SK-N-SH treated with all-trans-retinoic acid at 6 μM for 48 hours (cell line): ENCODE data around the gene SLC35E4.

Source experiments
- ATAC-seq: fragments of 200-7000 bp; cut with Tn5 transposase; 3 replicates; pipeline ENCODE4 v1.9.1; 2020; ENCODE audit warnings: mild to moderate bottlenecking, moderate library complexity
- ARNTL ChIP-seq: fragments of 450-650 bp; formaldehyde crosslinking; IDR thresholded peaks from 2 replicates; pipeline ENCODE4 v1.5.0; 2020; ENCODE audit warnings: low read depth, mild to moderate bottlenecking, moderate library complexity, borderline replicate concordance
- BACH2 ChIP-seq: fragments of 250-450 bp; sonication (Bioruptor Pico); IDR thresholded peaks from 2 replicates; pipeline ENCODE4 v1.9.0; 2021; ENCODE audit warnings: mild to moderate bottlenecking, borderline replicate concordance
- CREB5 ChIP-seq: fragments of 250-450 bp; sonication (Bioruptor Pico); IDR thresholded peaks from 2 replicates; pipeline ENCODE4 v1.5.1; 2020; ENCODE audit warnings: low read depth, mild to moderate bottlenecking, moderate library complexity
- CSDC2 ChIP-seq: fragments of 250-450 bp; sonication (Bioruptor Pico); IDR thresholded peaks from 2 replicates; pipeline ENCODE4 v1.5.0; 2020; ENCODE audit warnings: mild to moderate bottlenecking, moderate library complexity
- CSRNP3 ChIP-seq: fragments of 250-450 bp; sonication (Bioruptor Pico); IDR thresholded peaks from 2 replicates; pipeline ENCODE4 v1.5.1; 2021; ENCODE audit warnings: mild to moderate bottlenecking, moderate library complexity
- ESRRG ChIP-seq: fragments of 250-450 bp; sonication (Bioruptor Pico); IDR thresholded peaks from 2 replicates; pipeline ENCODE4 v1.6.1; 2021; ENCODE audit warnings: mild to moderate bottlenecking
- GLIS3 ChIP-seq: fragments of 250-450 bp; sonication (Bioruptor Pico); IDR thresholded peaks from 2 replicates; pipeline ENCODE4 v1.5.0; 2020; ENCODE audit warnings: mild to moderate bottlenecking, moderate library complexity
- ISL1 ChIP-seq: fragments of 250-450 bp; sonication (Bioruptor Pico); IDR thresholded peaks from 2 replicates; pipeline ENCODE4 v2.1.2; 2022; ENCODE audit warnings: mild to moderate bottlenecking, moderate library complexity
- OSR1 ChIP-seq: fragments of 250-450 bp; sonication (Bioruptor Pico); IDR thresholded peaks from 2 replicates; pipeline ENCODE4 v1.8.0; 2022; ENCODE audit warnings: moderate library complexity, mild to moderate bottlenecking, inconsistent platforms
- POU6F1 ChIP-seq: fragments of 250-450 bp; sonication (Bioruptor Pico); IDR thresholded peaks from 2 replicates; pipeline ENCODE4 v1.8.0; 2021; ENCODE audit warnings: low read depth, mild to moderate bottlenecking, moderate library complexity, borderline replicate concordance
- PPARA ChIP-seq: fragments of 250-450 bp; sonication (Bioruptor Pico); IDR thresholded peaks from 2 replicates; pipeline ENCODE4 v1.5.0; 2020; ENCODE audit warnings: mild to moderate bottlenecking, borderline replicate concordance
- RARB ChIP-seq: fragments of 250-450 bp; sonication (Bioruptor Pico); IDR thresholded peaks from 2 replicates; pipeline ENCODE4 v1.8.0; 2021; ENCODE audit warnings: mild to moderate bottlenecking, moderate library complexity
- SNAI2 ChIP-seq: fragments of 250-450 bp; sonication (Bioruptor Pico); IDR thresholded peaks from 2 replicates; pipeline ENCODE4 v1.5.0; 2020; ENCODE audit warnings: mild to moderate bottlenecking, moderate library complexity
- TCF4 ChIP-seq: fragments of 250-450 bp; sonication (Bioruptor Pico); IDR thresholded peaks from 2 replicates; pipeline ENCODE4 v1.8.0; 2021; ENCODE audit warnings: mild to moderate bottlenecking, moderate library complexity, borderline replicate concordance
- TOX ChIP-seq: fragments of 250-450 bp; sonication (Bioruptor Pico); IDR thresholded peaks from 2 replicates; pipeline ENCODE4 v1.8.0; 2021; ENCODE audit warnings: mild to moderate bottlenecking, moderate library complexity, borderline replicate concordance
- ZC3H10 ChIP-seq: fragments of 250-450 bp; sonication (Bioruptor Pico); IDR thresholded peaks from 2 replicates; pipeline ENCODE4 v1.5.1; 2021; ENCODE audit warnings: mild to moderate bottlenecking, moderate library complexity
- ZFP3 ChIP-seq: fragments of 250-450 bp; sonication (Bioruptor Pico); IDR thresholded peaks from 2 replicates; pipeline ENCODE4 v1.5.0; 2020; ENCODE audit warnings: mild to moderate bottlenecking, moderate library complexity
- ZFP30 ChIP-seq: fragments of 450-650 bp; formaldehyde crosslinking; IDR thresholded peaks from 2 replicates; pipeline ENCODE4 v1.5.0; 2022; ENCODE audit warnings: mild to moderate bottlenecking, moderate library complexity
- ZNF565 ChIP-seq: fragments of 450-650 bp; formaldehyde crosslinking; conservative IDR thresholded peaks from 2 replicates; pipeline ENCODE4 v1.5.0; 2020; ENCODE audit warnings: low read depth, mild to moderate bottlenecking, moderate library complexity
- ZNF70 ChIP-seq: fragments of 450-650 bp; formaldehyde crosslinking; IDR thresholded peaks from 2 replicates; pipeline ENCODE4 v1.5.0; 2020; ENCODE audit warnings: mild to moderate bottlenecking, moderate library complexity
- TF ChIP-seq, protein P1 (sequence below): fragments of 250-450 bp; sonication (Bioruptor Pico); IDR thresholded peaks from 2 replicates; pipeline ENCODE4 v1.8.0; 2020; ENCODE audit warnings: mild to moderate bottlenecking, moderate library complexity, borderline replicate concordance
- TF ChIP-seq, protein P2 (sequence below): fragments of 250-450 bp; sonication (Bioruptor Pico); IDR thresholded peaks from 2 replicates; pipeline ENCODE4 v1.5.0; 2020; ENCODE audit warnings: mild to moderate bottlenecking, moderate library complexity

Gene SLC35E4

DNA sequence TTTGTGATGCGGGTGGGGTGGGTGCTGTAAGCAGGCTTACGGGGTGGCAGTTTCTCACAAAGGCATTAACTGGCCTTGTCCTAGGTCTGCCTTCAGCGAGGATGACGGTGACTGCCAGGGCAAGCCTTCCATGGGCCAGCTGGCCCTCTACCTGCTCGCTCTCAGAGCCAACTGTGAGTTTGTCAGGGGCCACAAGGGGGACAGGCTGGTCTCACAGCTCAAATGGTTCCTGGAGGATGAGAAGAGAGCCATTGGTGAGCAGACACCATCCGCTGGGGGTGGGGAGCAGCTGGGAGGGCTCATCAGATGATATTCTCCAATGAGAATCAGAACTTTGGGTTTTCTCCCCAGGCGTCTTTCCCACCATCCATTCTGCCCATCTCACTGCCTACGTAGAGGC is 22.8 kb upstream of the SLC35E4 start:
- no peak for ATAC-seq
- TF ChIP-seq ZNF70 (CRISPR knock-in tag) (no peak), ZNF565 (CRISPR knock-in tag) (no peak), POU6F1 (no peak), PPARA (no peak), CSDC2 (no peak), ZFP3 (no peak), RARB (no peak), OSR1 (CRISPR knock-in tag) (no peak), CREB5 (CRISPR knock-in tag) (no peak)
- TF ChIP-seq, protein P1, sequence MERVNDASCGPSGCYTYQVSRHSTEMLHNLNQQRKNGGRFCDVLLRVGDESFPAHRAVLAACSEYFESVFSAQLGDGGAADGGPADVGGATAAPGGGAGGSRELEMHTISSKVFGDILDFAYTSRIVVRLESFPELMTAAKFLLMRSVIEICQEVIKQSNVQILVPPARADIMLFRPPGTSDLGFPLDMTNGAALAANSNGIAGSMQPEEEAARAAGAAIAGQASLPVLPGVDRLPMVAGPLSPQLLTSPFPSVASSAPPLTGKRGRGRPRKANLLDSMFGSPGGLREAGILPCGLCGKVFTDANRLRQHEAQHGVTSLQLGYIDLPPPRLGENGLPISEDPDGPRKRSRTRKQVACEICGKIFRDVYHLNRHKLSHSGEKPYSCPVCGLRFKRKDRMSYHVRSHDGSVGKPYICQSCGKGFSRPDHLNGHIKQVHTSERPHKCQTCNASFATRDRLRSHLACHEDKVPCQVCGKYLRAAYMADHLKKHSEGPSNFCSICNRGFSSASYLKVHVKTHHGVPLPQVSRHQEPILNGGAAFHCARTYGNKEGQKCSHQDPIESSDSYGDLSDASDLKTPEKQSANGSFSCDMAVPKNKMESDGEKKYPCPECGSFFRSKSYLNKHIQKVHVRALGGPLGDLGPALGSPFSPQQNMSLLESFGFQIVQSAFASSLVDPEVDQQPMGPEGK = no peak

- ATAC-seq = no peak
- TF ChIP-seq CSRNP3 (no peak), ZNF70 (CRISPR knock-in tag) (no peak), ARNTL (no peak), GLIS3 (CRISPR knock-in tag) (no peak), TOX (CRISPR knock-in tag) (no peak), ZC3H10 (CRISPR knock-in tag) (no peak), CREB5 (CRISPR knock-in tag) (no peak), ZFP3 (no peak)
- TF ChIP-seq, protein P1 = no peak
These were observed 21.3 kb upstream of the SLC35E4 start for GRCh38 chr22:30614268-30614667.

GRCh38 chr22:30614879-30615278 is 20.7 kb upstream of the SLC35E4 start:
- TF ChIP-seq ISL1 (no peak), ZFP3 (no peak), SNAI2 (CRISPR knock-in tag) (no peak), ZNF70 (CRISPR knock-in tag) (no peak), ESRRG (no peak)
- ATAC-seq = no peak

GRCh38 chr22:30615543-30615954 is 20.0 kb upstream of the SLC35E4 start:
- no peak for ATAC-seq
- TF ChIP-seq ZNF70 (CRISPR knock-in tag) (no peak), CSRNP3 (no peak), ESRRG (no peak), TCF4 (no peak), BACH2 (CRISPR knock-in tag) (no peak), ZFP30 (CRISPR knock-in tag) (no peak), CSDC2 (no peak), ZC3H10 (CRISPR knock-in tag) (no peak), OSR1 (CRISPR knock-in tag) (no peak)
- TF ChIP-seq, protein P1 = no peak
- TF ChIP-seq, protein P2, sequence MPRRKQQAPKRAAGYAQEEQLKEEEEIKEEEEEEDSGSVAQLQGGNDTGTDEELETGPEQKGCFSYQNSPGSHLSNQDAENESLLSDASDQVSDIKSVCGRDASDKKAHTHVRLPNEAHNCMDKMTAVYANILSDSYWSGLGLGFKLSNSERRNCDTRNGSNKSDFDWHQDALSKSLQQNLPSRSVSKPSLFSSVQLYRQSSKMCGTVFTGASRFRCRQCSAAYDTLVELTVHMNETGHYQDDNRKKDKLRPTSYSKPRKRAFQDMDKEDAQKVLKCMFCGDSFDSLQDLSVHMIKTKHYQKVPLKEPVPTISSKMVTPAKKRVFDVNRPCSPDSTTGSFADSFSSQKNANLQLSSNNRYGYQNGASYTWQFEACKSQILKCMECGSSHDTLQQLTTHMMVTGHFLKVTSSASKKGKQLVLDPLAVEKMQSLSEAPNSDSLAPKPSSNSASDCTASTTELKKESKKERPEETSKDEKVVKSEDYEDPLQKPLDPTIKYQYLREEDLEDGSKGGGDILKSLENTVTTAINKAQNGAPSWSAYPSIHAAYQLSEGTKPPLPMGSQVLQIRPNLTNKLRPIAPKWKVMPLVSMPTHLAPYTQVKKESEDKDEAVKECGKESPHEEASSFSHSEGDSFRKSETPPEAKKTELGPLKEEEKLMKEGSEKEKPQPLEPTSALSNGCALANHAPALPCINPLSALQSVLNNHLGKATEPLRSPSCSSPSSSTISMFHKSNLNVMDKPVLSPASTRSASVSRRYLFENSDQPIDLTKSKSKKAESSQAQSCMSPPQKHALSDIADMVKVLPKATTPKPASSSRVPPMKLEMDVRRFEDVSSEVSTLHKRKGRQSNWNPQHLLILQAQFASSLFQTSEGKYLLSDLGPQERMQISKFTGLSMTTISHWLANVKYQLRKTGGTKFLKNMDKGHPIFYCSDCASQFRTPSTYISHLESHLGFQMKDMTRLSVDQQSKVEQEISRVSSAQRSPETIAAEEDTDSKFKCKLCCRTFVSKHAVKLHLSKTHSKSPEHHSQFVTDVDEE (CRISPR knock-in tag) = no peak
